Fibroblast of skin of scalp (primary cell): Measurements from ENCODE around the gene PRR5L.

Source experiments
- DNase-seq: peaks from one replicate; pipeline ENCODE4 v3.0.0-alpha.2; 2013

Gene PRR5L

DNA sequence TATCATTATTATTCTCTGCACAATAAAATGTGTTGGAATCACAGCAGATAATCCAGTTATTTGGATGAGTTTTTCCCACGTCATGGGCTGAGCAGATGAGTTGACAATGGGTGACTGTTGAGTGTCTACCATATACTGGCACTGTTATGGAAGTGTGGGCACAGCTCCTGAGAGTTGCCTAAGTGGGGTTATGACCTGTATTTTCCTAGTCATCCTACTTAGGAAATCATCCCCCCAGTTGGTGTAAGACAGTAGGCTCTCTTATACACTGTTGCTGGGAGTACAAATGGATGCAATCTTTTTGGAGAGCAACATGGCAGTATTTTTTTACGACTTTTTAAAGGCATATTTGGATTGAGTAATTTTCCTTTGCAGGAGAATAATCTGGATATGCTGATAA lies 147.6 kb downstream of the PRR5L start:
- no peak for DNase-seq

DNA sequence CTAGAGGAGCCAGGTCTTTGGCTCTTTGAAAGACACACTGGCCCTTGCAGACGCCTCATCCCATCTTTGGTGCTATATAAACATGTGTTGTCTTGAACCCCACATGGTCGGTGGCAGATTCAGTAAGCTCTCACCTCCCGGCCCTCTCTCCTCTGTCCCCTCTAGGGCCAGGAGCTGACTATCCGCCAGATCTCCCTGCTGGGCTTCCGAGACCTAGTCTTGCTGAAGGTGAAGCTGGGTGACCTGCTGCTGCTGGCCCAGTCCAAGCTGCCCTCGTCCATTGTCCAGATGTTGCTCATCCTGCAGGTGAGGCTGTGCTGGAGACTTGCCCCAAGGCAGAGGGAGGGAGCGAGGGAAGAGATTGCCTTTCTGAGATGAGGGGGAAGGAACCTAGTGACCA lies 150.0 kb downstream of the PRR5L start:
- no peak for DNase-seq

DNA sequence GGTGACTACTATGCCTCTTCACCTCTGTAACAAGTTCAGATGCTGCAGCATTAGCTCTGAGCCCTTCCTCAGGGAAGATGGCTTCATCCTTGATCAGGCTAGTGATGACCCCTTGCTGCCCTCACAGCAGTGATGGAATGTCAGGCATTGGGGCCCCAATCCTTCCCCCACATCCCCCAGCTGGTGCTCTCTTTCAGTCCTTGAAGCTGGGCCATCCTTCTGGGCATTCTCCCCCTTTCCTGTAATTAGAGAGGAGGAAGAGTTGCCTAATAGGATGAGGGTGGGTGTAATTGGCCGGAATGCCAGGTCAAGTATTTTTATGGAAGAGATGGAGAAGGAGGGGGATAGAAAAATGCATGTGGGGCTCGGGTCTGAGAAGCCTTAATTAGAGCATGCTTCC lies 151.4 kb downstream of the PRR5L start:
- DNase-seq, result no peak

DNA sequence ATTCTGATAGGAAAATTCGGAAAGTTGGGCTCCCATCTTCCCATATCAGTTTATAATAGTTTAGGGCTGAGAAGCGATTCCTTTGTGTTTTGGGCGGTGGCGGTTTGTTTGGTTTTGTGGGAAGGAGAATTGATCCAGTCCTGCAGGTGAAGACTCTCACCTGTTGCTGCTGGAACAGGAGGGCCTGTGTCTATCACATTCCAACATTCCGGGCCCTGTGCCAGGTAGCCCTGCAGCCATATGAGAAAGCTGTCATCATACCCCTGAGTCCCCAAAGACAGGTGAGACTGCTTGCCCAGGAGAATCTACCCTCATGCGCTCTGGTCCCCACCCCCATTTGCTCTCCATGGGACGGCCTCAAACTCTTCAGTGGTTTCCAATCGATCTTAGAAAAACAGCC lies 151.9 kb downstream of the PRR5L start:
- no peak for DNase-seq

DNA sequence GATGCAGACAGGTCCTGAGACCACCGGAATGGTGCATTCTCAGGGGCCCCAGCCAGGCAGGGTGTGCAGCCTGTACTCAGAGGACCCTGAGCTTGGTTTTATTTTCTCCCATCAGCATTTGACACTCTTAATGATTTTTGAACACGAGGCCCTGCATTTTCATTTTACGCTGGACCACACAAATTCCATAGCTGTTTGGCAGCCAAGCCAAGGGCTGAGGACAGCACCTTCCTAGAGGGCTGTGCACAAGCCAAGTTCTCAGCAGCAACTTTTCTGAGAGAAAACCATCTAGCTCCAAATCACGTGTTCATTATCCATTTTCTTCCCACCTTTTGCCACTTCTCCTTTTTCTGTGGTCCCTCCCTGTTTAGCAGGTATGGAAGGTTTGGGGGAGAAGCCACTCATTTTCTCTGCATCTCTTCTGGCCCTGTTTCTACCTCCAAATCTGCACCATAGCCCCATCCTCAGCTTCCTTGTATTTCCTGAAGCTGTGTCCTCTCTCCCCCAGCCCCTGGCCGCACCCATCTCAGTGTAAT lies 153.5 kb downstream of the PRR5L start:
- DNase-seq, result no peak

DNA sequence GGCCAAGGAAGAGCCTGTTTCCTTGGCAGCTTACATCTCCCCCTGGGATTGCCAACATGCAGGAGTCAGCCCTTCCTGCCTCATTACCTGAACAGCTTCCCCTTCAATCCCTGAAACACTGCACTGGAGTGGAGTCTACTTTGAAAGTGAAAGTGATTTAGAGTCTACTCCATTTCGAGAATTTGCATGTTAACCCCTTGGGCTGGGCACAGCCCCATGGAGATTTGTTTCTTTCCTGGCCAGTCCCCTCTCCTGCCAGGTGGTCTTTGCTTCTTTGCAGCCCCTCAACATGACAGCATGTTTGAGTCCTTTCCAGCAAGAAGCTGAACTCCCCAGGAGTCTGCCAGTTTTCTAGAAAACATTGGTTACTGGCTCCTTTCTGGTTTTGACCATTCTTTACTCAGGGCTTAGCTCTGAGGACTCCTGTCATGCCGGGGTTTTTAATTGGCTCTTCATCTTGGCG lies 154.1 kb downstream of the PRR5L start:
- DNase-seq, result no peak

DNA sequence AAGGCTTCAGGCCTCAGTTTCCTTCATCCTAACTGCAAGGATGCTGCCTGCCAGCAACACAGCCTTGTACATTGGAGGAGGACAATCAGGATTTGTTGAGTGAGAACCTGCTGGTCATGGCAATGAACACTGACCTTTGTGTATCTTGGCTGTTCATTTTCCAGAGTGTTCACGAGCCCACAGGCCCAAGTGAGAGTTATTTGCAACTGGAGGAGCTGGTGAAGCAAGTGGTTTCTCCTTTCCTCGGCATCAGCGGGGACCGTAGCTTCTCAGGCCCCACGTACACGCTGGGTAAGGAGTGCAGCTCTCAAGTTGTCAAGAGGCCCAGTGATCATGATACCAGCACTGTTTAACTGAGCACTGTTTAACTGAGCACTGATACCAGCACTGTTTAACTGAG lies 155.0 kb downstream of the PRR5L start:
- no peak for DNase-seq

DNA sequence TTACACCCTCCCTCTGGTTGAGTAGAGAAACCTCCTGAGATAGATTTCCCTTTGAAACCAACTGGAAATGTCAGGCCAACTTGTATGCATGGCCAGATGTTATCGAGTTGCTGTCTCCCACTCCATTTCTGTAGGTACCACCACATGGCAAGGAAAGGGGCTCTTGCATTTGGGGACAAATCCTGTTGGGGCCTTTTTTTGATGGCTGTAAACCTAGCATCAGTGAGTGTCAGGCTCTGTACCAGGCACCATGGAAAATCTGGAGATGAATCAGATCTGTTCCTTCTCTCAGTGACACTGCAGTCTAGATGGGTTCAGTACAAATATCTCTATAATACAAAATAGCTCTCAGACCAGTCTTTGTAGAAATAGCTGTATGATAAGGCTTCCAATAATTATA lies 155.6 kb downstream of the PRR5L start:
- no peak for DNase-seq

DNA sequence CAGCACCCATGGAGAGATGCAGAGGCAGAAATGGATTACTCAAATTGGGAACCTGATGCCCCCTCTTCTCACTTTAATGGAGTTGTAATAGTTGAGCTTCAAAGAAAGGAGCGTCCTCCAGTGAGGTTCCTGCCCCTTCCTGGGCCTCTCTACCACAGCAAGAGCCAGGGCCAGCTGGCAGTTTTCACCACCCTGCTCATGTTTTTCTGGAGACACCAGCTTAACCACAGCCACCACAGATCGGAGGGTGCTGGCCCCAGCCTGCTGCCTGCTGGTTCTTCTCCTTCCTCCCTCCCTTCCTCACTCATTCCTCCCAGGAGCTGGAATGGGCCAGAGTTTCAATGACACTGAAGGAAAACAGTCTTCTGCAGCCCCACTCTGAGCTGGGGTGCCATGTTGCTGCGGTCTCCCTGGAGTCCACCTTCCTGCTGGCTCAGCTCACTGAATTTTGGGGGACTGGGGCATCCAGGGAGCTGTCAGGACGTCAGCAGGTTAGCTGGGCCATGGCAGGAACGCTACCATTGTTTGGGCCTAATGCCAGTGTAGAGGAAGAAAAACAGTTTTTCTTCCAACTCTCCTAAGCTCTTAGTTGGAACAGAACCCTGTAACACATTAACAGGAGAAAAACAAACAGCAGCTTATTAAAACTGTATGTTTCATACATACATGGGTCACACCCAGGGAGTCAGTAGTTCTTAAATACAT lies 156.3 kb downstream of the PRR5L start:
- DNase-seq, result peak; percentile 80

DNA sequence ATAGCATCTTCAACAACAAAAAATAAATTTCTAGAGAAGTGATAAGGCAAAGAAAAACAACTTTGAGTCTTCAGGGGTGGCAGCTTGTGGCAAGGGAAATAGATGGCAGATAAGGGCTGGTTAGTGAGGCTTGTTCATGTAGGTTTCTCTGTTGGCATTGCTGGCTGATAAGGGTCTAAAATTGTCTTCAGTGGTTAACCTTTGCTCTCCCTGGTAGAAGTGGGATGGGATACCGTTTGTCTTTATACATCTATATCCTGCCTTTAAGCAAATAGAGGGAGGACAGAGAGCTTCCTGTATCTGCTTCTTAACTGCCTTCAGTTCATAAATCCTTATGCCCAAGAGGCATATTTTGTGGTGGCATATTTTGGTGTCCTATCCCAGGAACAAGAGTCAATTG lies 156.9 kb downstream of the PRR5L start:
- DNase-seq, result no peak

DNA sequence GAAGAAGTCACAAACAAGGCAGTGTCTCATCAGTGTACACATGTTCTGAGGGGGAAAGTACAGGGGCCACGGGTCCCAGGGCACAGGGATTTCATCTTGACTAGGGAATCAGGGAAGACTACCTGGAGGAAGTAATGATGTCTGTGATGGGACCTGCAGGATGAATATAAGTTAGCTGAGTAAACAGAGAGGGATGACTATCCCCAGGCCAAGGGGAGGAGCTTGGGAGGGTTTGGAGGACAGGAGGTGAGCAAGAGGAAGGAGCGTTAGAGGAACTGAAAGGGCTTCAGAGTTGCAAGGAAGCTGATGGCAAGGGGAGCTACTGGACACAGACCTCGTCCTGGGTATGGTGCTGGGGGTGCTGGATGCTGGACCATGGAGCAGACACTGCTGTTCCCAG lies 157.6 kb downstream of the PRR5L start:
- no peak for DNase-seq

DNA sequence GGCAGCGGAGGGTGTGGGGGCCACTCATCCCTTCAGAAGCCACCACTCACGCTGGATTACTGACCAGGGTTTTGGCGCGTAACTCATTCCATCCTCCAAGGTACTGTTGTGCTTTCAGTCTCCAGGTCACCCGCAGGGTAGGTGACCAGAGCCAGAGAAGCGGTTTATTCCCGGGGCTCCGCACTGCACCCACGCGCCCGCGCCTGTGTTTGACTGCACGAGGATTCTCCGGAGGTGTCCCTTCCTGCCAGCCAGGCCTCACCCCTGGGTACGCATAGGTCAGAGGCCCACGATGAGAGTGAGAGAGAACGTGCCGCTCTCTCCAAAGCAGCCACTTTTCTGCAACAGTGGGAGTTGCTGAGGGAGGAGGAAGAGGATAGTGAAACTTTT lies 158.5 kb downstream of the PRR5L start:
- no peak for DNase-seq

DNA sequence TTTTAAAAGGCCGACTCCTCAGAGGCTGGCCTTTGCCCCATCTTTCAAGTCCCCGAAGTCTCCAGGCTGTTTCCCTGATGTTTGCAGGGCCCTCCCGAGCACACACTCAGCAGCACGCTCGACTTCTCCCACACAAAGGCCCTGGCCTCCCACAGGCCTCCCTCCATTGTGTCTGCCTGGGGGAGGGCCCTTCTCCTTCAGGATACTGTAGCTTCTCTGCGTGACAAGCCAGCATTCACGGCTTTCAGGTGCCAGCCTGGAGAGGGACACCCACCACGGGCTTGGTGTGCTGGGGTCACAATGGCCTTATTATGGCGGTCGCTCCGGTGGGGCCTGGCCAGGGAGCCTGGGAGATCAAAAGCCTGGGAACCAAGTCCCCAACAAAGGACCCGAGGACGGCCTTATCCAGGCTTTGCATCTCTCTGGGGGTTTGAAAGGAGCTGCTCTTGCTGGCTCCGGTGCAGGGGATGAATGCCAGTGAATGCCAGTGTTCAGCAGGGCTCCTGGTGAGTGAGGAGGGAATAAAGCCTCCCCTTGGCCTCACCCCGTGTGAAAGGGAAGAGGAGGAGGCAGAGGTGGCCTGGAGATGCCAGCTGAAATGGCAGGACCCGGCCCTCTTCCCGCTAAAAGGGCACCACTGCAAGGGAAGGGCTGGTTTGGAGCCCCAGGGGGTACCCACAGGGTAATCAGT lies 159.0 kb downstream of the PRR5L start:
- peak; percentile 71 for DNase-seq

DNA sequence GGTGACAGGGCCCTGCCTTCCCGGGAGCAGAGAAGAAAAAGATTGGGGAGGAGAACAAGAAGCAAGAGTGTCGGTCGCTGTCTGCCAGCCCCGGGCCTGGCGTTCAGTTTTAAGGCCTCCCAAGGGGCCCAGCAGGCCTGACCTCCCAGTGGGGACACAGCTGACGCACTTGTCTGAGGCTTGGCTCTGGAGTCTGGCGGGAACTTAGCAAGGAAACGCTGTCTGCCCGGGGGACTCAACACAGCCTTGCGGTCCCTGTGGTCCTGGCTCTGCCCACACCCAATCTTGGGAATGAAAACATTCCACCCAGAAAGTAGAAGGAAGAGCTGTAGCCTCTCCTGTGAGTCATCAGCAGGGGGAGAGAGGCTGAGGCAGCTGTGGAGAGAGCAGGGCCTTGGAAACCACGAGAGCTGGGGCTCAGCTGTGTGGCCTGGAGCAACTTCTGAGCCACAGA lies 159.6 kb downstream of the PRR5L start:
- peak; percentile 100 for DNase-seq

DNA sequence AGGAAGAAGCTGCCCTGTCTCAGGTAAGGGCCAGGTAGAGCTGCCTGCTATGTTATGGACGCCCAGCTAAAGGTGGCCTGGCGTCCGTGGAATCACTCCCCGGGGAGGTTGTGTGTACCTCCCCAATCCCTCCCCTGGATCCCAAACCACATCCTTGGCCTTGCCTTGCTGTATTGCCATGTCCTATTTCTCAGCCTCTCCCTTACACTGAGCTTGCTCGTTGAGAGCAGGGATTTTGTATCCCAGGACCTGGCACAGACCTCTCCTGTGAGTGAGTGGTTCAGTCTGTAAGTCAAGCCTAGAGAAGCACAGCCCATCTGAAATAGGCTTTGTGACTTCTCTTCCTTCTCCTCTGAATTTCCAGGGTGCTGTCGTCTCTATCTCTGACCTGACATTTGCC lies 160.1 kb downstream of the PRR5L start:
- no peak for DNase-seq

DNA sequence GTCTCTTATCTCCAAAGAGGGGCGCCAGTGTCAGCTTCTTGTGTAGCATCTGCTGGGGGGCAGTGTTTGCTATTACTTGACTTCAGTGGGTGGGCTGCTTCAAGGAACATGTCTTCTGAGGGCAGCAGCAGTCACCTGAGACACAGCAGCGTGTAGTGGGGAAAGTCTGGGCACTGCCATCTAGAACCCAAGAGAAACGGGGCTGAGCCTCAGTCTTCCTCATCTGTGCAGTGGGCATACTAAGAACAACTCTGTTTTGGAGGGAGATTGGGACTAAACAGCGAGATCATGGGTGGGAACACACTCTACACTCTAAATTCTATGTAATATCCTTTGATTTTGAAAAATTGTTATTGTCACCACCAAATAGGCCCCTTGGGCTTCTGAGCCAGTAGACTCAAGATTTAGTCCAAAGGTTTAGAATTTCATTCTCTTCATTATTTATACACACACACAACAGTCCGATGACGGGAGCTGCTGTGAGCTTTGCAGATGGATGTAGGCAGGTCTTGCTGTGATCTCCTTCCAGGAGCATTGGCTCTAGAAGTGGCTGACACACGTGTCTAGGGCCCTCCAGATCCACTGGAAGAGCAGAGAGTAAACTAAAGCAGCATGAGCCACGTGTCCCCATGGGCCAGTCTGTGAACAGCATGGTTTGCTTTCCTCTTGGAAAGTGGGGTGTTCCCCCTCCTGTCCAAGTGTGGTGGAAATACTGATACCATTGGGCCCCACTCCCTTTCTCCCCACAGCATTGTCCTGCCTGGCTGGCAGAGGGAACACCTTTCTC lies 162.2 kb downstream of the PRR5L start:
- DNase-seq, result no peak

DNA sequence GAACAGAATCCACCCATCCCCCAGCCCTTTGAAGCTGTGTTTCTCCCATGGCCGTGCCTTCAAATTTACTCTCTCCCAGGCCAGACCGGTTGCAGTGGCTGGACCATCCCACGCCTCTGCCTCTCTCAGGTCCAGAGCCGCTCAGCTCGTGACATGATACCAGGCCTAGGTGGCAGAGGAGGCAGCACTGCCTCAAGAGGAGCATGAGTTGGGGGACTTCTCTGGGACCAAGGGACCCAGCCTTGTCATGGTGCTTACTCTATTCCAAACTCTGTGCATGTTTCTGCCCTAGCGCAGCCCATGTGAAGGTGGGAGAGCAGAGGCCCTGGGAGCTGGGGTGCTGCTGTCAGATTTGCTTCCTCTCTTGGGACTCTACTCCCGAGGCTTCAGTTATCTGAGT lies 163.0 kb downstream of the PRR5L start:
- no peak for DNase-seq

DNA sequence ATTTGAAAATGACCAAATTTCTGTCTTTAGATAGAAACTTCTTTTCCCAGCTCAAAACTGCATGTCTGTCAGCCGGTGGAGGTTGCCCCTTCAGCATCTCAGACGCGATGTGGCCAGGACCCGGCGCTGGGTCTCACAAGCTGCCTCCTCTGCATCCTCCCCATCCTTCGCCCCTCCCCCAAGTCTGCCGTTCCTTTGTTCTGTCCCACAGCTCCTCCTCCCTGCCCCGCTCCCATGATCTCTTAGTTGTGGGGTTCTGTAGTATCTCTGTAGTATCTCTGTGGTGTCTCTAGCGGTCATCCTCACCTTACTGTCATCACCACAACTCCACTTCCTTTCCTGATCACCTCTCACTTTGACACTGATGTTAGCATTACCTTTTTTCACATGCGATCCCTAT lies 164.1 kb downstream of the PRR5L start:
- DNase-seq, result no peak

DNA sequence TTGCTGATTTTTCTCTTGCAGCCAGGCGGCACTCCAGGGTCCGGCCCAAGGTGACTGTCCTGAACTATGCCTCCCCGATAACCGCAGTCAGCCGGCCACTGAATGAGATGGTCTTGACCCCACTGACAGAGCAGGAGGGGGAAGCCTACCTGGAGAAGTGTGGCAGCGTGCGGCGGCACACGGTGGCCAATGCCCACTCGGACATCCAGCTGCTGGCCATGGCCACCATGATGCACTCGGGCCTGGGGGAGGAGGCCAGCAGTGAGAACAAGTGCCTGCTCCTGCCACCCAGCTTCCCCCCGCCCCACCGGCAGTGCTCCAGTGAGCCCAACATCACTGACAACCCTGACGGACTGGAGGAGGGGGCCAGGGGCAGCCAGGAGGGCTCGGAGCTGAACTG lies 166.2 kb downstream of the PRR5L start:
- DNase-seq, result no peak

DNA sequence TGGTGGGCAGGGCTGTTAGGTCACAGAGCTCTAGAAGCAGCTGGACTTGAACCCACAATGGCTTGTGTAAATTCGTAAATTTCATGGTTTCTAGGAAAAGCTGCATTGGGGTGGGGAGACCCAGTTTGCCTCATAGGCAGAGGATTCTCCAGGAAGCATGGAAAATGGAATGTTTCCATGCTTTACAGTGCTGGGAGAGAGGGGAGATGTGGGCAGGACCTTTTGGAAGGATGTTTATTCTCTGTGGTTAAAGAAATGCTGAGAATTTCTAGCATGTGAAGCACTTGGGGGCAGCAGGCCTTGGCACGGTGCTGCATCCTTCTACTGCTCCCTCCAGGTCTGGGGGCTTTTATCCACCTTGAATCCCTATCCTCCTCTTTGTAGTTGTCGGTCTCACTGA lies 167.7 kb downstream of the PRR5L start:
- peak; percentile 78 for DNase-seq

DNA sequence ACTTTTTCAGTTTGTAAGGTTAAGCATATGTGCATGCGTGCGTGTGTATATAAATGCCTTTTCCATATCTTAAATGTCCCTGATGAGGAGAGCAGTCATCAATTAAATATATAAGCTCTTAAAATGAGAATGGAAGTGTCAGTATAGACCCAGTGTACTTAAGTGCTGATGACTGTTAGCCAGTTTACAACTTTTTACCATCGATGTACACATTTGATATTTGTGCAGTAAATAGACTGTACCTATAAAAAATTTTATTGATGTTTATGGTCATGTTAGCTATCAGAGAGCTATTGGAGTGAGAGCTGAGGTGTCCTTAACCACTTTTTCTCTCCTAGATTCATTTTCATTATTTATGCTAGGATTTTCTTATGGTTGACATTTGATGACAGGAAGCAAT lies 168.6 kb downstream of the PRR5L start:
- DNase-seq, result no peak

DNA sequence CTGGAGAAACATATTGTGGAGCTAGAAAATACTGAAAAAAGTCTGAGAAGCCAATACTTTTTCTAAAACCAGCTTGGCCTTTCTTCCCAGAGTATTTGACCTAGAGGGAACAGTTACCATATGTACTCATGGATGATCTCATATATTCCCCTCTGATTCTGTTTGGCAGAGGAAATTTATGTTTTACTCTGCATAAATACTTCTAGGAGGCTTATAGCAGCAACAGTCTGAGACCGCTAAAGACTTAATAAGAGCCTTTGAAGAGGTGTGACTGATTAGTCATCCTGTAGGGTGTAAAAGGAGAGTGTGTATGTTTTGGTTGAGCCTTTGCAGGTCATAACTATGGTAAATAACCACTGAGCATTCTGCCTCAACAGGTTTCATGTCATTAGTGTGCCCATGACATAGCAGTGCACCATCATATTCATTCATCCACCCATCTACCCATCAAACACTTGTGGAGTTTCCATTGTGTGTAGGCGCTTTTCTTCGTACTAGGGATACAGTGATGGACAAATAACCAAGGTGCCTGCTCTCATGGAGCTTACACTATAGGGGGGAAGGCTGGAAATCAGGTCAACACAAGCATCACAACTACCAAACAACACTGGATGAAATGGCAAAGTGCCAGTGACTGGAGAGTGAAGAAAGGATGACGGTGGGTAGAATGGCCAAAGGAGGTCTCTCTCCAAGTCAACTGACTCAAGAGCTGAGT lies 169.5 kb downstream of the PRR5L start:
- peak; percentile 15 for DNase-seq

DNA sequence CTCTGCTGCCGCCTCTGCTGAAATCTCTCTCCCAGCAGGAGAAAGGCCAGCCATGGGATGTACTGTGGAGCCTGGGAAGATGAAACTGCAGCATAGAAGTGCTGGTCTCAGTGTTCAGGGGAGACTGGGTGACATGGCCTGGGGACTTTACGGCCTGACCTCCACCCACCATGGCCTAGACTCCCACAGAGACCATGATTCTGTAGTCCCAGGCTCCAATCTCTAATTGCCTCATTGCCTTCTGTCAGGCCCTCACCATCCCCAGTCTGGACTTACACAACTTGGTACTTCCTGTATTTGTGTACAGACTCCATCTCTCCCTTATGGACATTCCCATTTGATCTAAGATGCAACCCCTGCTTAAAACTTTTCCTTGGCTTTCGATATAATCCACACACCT lies 170.9 kb downstream of the PRR5L start:
- no peak for DNase-seq
